Neural progenitor cell (in vitro differentiated cells): Measurements from ENCODE around the gene TRIM34. TPM values are rescaled to one million over a fixed set of nuclear protein-coding genes. Genes with fewer than 3 reads are reported as not detected.
A peak's percentile ranks its signal among the peaks of the same experiment; 100 is the strongest.
"Not testable (repeated sequence)": the region's sequence is repeated elsewhere in the genome, so short reads cannot be mapped to it uniquely, and the experiment has no call there.

Experiments used
- DNase-seq: peaks from one replicate; pipeline ENCODE4 v3.0.0-alpha.2; 2016; ENCODE audit warnings: low spot score
- H2AFZ ChIP-seq: fragments of 200-600 bp; sonication (generic); replicated peaks from 2 replicates; pipeline ENCODE4 v1.6.1; 2016; ENCODE audit warnings: antibody characterized with exemption
- H3F3A ChIP-seq: fragments of 200-600 bp; sonication (generic); 2 replicates; pipeline ENCODE4 v1.6.1; 2016; ENCODE audit warnings: antibody characterized with exemption, low read depth
- H3K27ac ChIP-seq: fragments of 200-600 bp; sonication (generic); 2 replicates; pipeline ENCODE4 v1.5.1; 2016; ENCODE audit warnings: mild to moderate bottlenecking
- H3K27me3 ChIP-seq: fragments of 200-600 bp; sonication (generic); 2 replicates; pipeline ENCODE4 v1.6.1; 2016; ENCODE audit warnings: mild to moderate bottlenecking, moderate library complexity
- H3K36me3 ChIP-seq: fragments of 200-600 bp; sonication (generic); 2 replicates; pipeline ENCODE4 v1.5.1; 2016
- H3K4me1 ChIP-seq: fragments of 200-600 bp; sonication (generic); 2 replicates; pipeline ENCODE4 v1.6.1; 2016; ENCODE audit warnings: mixed run types
- H3K4me2 ChIP-seq: fragments of 200-600 bp; sonication (generic); 2 replicates; pipeline ENCODE4 v1.6.1; 2016
- H3K4me3 ChIP-seq: fragments of 200-600 bp; sonication (generic); 2 replicates; pipeline ENCODE4 v1.5.1; 2016
- H3K79me2 ChIP-seq: fragments of 200-600 bp; sonication (generic); 2 replicates; pipeline ENCODE4 v1.6.1; 2016; ENCODE audit warnings: low read depth
- H3K9ac ChIP-seq: fragments of 200-600 bp; sonication (generic); 2 replicates; pipeline ENCODE4 v1.6.1; 2016
- H3K9me3 ChIP-seq: fragments of 200-600 bp; sonication (generic); 2 replicates; pipeline ENCODE4 v1.5.1; 2016; ENCODE audit warnings: low read depth
- H4K20me1 ChIP-seq: fragments of 200-600 bp; sonication (generic); 2 replicates; pipeline ENCODE4 v1.6.1; 2016; ENCODE audit warnings: low read depth
- H3K27ac Mint-ChIP-seq: 3 replicates; pipeline ENCODE4 v1.8.0; 2021; ENCODE audit warnings: mixed read lengths
- H3K27me3 Mint-ChIP-seq: 2 replicates; pipeline ENCODE4 v1.8.0; 2022; ENCODE audit warnings: low read depth, mild to moderate bottlenecking, inconsistent platforms, moderate library complexity, mixed read lengths; ENCODE audit not compliant: insufficient read depth
- H3K36me3 Mint-ChIP-seq: 3 replicates; pipeline ENCODE4 v1.8.0; 2021; ENCODE audit warnings: mixed read lengths
- H3K4me1 Mint-ChIP-seq: 3 replicates; pipeline ENCODE4 v1.8.0; 2021; ENCODE audit warnings: mixed read lengths
- H3K4me3 Mint-ChIP-seq: 3 replicates; pipeline ENCODE4 v1.8.0; 2021; ENCODE audit warnings: mild to moderate bottlenecking, moderate library complexity, mixed read lengths
- H3K9me3 Mint-ChIP-seq: 3 replicates; pipeline ENCODE4 v1.8.0; 2020; ENCODE audit warnings: mixed read lengths
- EZH2 ChIP-seq: fragments of 200-600 bp; sonication (generic); IDR thresholded peaks from 2 replicates; pipeline ENCODE4 v1.6.1; 2017; ENCODE audit warnings: antibody characterized with exemption, mild to moderate bottlenecking, moderate library complexity
- EZH2phosphoT487 ChIP-seq: fragments of 200-600 bp; sonication (generic); IDR thresholded peaks from 2 replicates; pipeline ENCODE4 v1.6.1; 2017; ENCODE audit warnings: antibody characterized with exemption
- total RNA-seq: library from RNA; depleted of rRNA; stranded (reverse); fragments of >200 nt; gene quantifications from 2 replicates; pipeline ENCODE4 v1.2.3, GENCODE V29; 2015; ENCODE audit warnings: low replicate concordance
- TF ChIP-seq, protein P1 (sequence below): fragments of 200-600 bp; sonication (generic); IDR thresholded peaks from 2 replicates; pipeline ENCODE4 v1.5.1; 2017; ENCODE audit warnings: antibody characterized with exemption, mild to moderate bottlenecking

Gene TRIM34
- total RNA-seq, 1 donor from 2014 or later = 4.5 TPM

GRCh38 chr11:5689551-5689983 is 64.8 kb downstream of the TRIM34 start, which contains the start of gene TRIM22:
TRIM22 (plus strand) TSS chr11:5689790; CDS start chr11:5696233, 6,443 bp downstream.
- Mint-ChIP-seq H3K36me3 (no peaks in the 10 kb centered on the region), H3K27ac (peak within 1 kb of the TSS; percentile 33), H3K4me3 (no peak within 1 kb of the TSS), H3K9me3 (no peaks in the 10 kb centered on the region), H3K4me1 (peaks cover 15% of the 10 kb centered on the region), H3K27me3 (no peaks in the 10 kb centered on the region)
- peak; percentile 43 for DNase-seq
- H3K27me3 ChIP-seq = no peaks in the 10 kb centered on the region
- peaks cover 25% of the 10 kb centered on the region for H3K4me1 ChIP-seq
- peak within 1 kb of the TSS; percentile 15 for H3K4me3 ChIP-seq
- no peak within 1 kb of the TSS for H3K9ac ChIP-seq
- peak within 1 kb of the TSS; percentile 93 for H3K27ac ChIP-seq
- H3K36me3 ChIP-seq = no peaks in the 10 kb centered on the region
- peaks cover 17% of the 10 kb centered on the region for H3K79me2 ChIP-seq
- H4K20me1 ChIP-seq = no peaks in the 10 kb centered on the region
- TF ChIP-seq EZH2phosphoT487 = no peak
- TF ChIP-seq, protein P1, sequence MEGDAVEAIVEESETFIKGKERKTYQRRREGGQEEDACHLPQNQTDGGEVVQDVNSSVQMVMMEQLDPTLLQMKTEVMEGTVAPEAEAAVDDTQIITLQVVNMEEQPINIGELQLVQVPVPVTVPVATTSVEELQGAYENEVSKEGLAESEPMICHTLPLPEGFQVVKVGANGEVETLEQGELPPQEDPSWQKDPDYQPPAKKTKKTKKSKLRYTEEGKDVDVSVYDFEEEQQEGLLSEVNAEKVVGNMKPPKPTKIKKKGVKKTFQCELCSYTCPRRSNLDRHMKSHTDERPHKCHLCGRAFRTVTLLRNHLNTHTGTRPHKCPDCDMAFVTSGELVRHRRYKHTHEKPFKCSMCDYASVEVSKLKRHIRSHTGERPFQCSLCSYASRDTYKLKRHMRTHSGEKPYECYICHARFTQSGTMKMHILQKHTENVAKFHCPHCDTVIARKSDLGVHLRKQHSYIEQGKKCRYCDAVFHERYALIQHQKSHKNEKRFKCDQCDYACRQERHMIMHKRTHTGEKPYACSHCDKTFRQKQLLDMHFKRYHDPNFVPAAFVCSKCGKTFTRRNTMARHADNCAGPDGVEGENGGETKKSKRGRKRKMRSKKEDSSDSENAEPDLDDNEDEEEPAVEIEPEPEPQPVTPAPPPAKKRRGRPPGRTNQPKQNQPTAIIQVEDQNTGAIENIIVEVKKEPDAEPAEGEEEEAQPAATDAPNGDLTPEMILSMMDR = no peak
- no peak for TF ChIP-seq EZH2
- peaks cover 37% of the 10 kb centered on the region for H3F3A ChIP-seq
- H3K9me3 ChIP-seq = no peaks in the 10 kb centered on the region
- H2AFZ ChIP-seq = peak within 1 kb of the TSS; percentile 81
- H3K4me2 ChIP-seq = peak within 1 kb of the TSS; percentile 69

- peak overlapping the region; percentile 81 for H2AFZ ChIP-seq
- H3K9me3 ChIP-seq = no peaks in the 10 kb centered on the region
- H3K4me2 ChIP-seq = peak overlapping the region; percentile 69
- Mint-ChIP-seq H3K9me3 (no peaks in the 10 kb centered on the region), H3K27me3 (no peaks in the 10 kb centered on the region), H3K36me3 (no peaks in the 10 kb centered on the region), H3K4me3 (no peak overlapping the region), H3K4me1 (peaks cover 9% of the 10 kb centered on the region), H3K27ac (peak overlapping the region; percentile 16)
- no peak overlapping the region for H3K9ac ChIP-seq
- peak overlapping the region; percentile 93 for H3K27ac ChIP-seq
- DNase-seq = peak; percentile 8
- no peaks in the 10 kb centered on the region for H3K27me3 ChIP-seq
- H3F3A ChIP-seq = peaks cover 31% of the 10 kb centered on the region
- peak overlapping the region; percentile 15 for H3K4me3 ChIP-seq
- H3K79me2 ChIP-seq = peaks cover 17% of the 10 kb centered on the region
- no peak for TF ChIP-seq EZH2phosphoT487
- TF ChIP-seq, protein P1 = no peak
- TF ChIP-seq EZH2 = no peak
- no peaks in the 10 kb centered on the region for H3K36me3 ChIP-seq
- H3K4me1 ChIP-seq = peaks cover 23% of the 10 kb centered on the region
- H4K20me1 ChIP-seq = no peaks in the 10 kb centered on the region
Observed at GRCh38 chr11:5690216-5690615, 65.4 kb downstream of the TRIM34 start.

GRCh38 chr11:5690736-5691135 is 65.9 kb downstream of the TRIM34 start:
- H3K36me3 ChIP-seq = no peaks in the 10 kb centered on the region
- no peak for DNase-seq
- H3K4me2 ChIP-seq = peak overlapping the region; percentile 69
- peaks cover 7% of the 10 kb centered on the region for H3K4me1 Mint-ChIP-seq
- H2AFZ ChIP-seq = peak overlapping the region; percentile 81
- H3K27me3 ChIP-seq = no peaks in the 10 kb centered on the region
- H3K27me3 Mint-ChIP-seq = no peaks in the 10 kb centered on the region
- TF ChIP-seq, protein P1 = no peak
- TF ChIP-seq EZH2phosphoT487 = no peak
- no peak for TF ChIP-seq EZH2
- H3K27ac Mint-ChIP-seq = no peak overlapping the region
- H3K4me1 ChIP-seq = peaks cover 22% of the 10 kb centered on the region
- peaks cover 21% of the 10 kb centered on the region for H3K79me2 ChIP-seq
- no peaks in the 10 kb centered on the region for H3K36me3 Mint-ChIP-seq
- peak overlapping the region; percentile 93 for H3K27ac ChIP-seq
- H4K20me1 ChIP-seq = no peaks in the 10 kb centered on the region
- H3K9me3 Mint-ChIP-seq = no peaks in the 10 kb centered on the region
- no peak overlapping the region for H3K4me3 Mint-ChIP-seq
- H3K9me3 ChIP-seq = no peaks in the 10 kb centered on the region
- peaks cover 28% of the 10 kb centered on the region for H3F3A ChIP-seq
- H3K4me3 ChIP-seq = no peak overlapping the region
- H3K9ac ChIP-seq = no peak overlapping the region

DNA sequence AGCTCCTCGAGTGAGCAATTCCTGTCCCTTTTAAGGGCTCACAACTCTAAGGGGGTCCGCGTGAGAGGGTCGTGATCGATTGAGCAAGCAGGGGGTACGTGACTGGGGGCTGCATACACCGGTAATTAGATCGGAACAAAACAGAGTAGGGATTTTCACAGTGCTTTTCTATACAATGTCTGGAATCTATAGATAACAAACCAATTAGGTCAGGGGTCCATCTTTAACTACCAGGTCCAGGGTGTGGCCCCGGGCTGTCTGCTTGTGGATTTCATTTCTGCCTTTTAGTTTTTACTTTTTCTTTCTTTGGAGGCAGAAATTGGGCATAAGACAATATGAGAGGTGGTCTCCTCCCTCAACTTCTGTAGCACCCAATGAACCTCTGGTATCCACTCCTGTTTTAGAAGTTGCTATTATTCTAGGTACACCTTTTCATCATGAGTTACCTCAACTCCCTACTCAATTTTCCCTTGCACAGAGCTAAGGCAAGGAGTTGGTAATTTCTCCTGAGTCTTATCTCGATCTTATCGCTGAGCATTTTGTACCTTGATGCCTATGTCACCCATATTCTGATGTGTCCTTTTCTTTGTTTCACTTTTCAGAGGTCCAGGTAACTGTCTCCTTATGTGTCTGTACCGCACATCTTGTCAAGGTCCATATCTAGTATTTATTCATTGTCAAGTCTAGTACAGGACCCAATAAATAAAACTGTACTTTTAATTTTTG is 66.6 kb downstream of the TRIM34 start:
- peak overlapping the region; percentile 81 for H2AFZ ChIP-seq

More for the DNA sequence above, 66.6 kb downstream of the TRIM34 start:
- H3K9me3 ChIP-seq, H3K4me3 Mint-ChIP-seq, H3K4me3 ChIP-seq, H3K36me3 ChIP-seq, H3K27me3 Mint-ChIP-seq, DNase-seq, H3K4me1 Mint-ChIP-seq, H3K9ac ChIP-seq, H3K27ac ChIP-seq, H3K27ac Mint-ChIP-seq, H3K9me3 Mint-ChIP-seq, H3K27me3 ChIP-seq, H3K36me3 Mint-ChIP-seq, H4K20me1 ChIP-seq: not testable (repeated sequence)
- H3K4me2 ChIP-seq = peak overlapping the region; percentile 69
- H3K4me1 ChIP-seq = peaks cover 22% of the 10 kb centered on the region
- peaks cover 28% of the 10 kb centered on the region for H3F3A ChIP-seq
- H3K79me2 ChIP-seq = peaks cover 24% of the 10 kb centered on the region
